ENCODE measurements around the gene CCDC50. TPM values are rescaled to one million over a fixed set of nuclear protein-coding genes. Genes with fewer than 3 reads are reported as not detected.

Gene CCDC50
- polyA plus RNA-seq, 1 donor (not counting 4 experiments of a cell fraction or from before 2014, with no cell fraction given), result 54.8 TPM

- Histone ChIP-seq H3K9ac (ENCODE audit: control insufficient read depth, extremely low read depth, insufficient read depth, low read length) (no peak overlapping the region), H3K9me1 (ENCODE audit: control insufficient read depth, extremely low read depth, insufficient read depth, low read length) (no peaks in the 10 kb centered on the region), H3K4me3 (ENCODE audit: control insufficient read depth in 2 of 3, extremely low read depth in 1 of 3, insufficient read depth in 2 of 3, low read depth in 1 of 3, low read length in 3 of 3) (no peak overlapping the region), H3K4me1 (ENCODE audit: control insufficient read depth, extremely low read depth, insufficient read depth, low read length) (no peaks in the 10 kb centered on the region), H4K20me1 (ENCODE audit: control insufficient read depth, extremely low read depth, insufficient read depth, low read length) (no peaks in the 10 kb centered on the region), H2AFZ (ENCODE audit: control insufficient read depth, low read length) (no peak overlapping the region), H3K9me3 (ENCODE audit: control insufficient read depth, low read depth, low read length) (no peaks in the 10 kb centered on the region), H3K79me2 (ENCODE audit: control insufficient read depth, insufficient read depth, low read length) (no peaks in the 10 kb centered on the region), H3K36me3 (ENCODE audit: control insufficient read depth in 2 of 2, extremely low read depth in 1 of 2, insufficient read depth in 2 of 2, low read length in 2 of 2) (no peaks in the 10 kb centered on the region), H3K4me2 (ENCODE audit: control insufficient read depth, extremely low read depth, insufficient read depth, low read depth, low read length) (no peak overlapping the region), H3K27ac (ENCODE audit: control insufficient read depth, insufficient read depth, low read length) (no peak overlapping the region), H3K27me3 (ENCODE audit: control insufficient read depth, extremely low read depth, insufficient read depth, low read length) (no peaks in the 10 kb centered on the region)
- FAIRE-seq, result no peak
- TF ChIP-seq CTCF (optimal IDR thresholded peaks at IDR 0.05 in 1 of 3, IDR thresholded peaks at IDR 0.05 in 1 of 3, conservative IDR thresholded peaks at IDR 0.05 in 1 of 3; ENCODE audit: extremely low read depth in 1 of 3, insufficient read depth in 2 of 3, low read length in 3 of 3) (no peak), EZH2 (IDR thresholded peaks at IDR 0.05; ENCODE audit: low read length) (no peak)
- dilution Hi-C loops (cut with MboI; ENCODE audit: extremely low pct_ligation_motif_present, low sequenced_read_pairs), result no loop called here
- DNase-seq (ENCODE audit: low read depth, low spot score), result no peak
Observed at GRCh38 chr3:191307341-191307740, 21.9 kb upstream of the CCDC50 start.

- H3K4me2 ChIP-seq (ENCODE audit: control insufficient read depth, extremely low read depth, insufficient read depth, low read depth, low read length), result no peak overlapping the region
- H3K27me3 ChIP-seq (ENCODE audit: control insufficient read depth, extremely low read depth, insufficient read depth, low read length), result no peaks in the 10 kb centered on the region
- TF ChIP-seq CTCF (optimal IDR thresholded peaks at IDR 0.05 in 1 of 3, IDR thresholded peaks at IDR 0.05 in 1 of 3, conservative IDR thresholded peaks at IDR 0.05 in 1 of 3; ENCODE audit: extremely low read depth in 1 of 3, insufficient read depth in 2 of 3, low read length in 3 of 3) (no peak), EZH2 (IDR thresholded peaks at IDR 0.05; ENCODE audit: low read length) (no peak)
- dilution Hi-C loops (cut with MboI; ENCODE audit: extremely low pct_ligation_motif_present, low sequenced_read_pairs), result no loop called here
- no peaks in the 10 kb centered on the region for H4K20me1 ChIP-seq (ENCODE audit: control insufficient read depth, extremely low read depth, insufficient read depth, low read length)
- H3K9me3 ChIP-seq (ENCODE audit: control insufficient read depth, low read depth, low read length), result no peaks in the 10 kb centered on the region
- no peaks in the 10 kb centered on the region for H3K79me2 ChIP-seq (ENCODE audit: control insufficient read depth, insufficient read depth, low read length)
- FAIRE-seq (no peak), DNase-seq (ENCODE audit: low read depth, low spot score) (no peak)
- H3K9me1 ChIP-seq (ENCODE audit: control insufficient read depth, extremely low read depth, insufficient read depth, low read length), result no peaks in the 10 kb centered on the region
- no peaks in the 10 kb centered on the region for H3K36me3 ChIP-seq (ENCODE audit: control insufficient read depth in 2 of 2, extremely low read depth in 1 of 2, insufficient read depth in 2 of 2, low read length in 2 of 2)
- no peak overlapping the region for H3K9ac ChIP-seq (ENCODE audit: control insufficient read depth, extremely low read depth, insufficient read depth, low read length)
- no peak overlapping the region for H3K27ac ChIP-seq (ENCODE audit: control insufficient read depth, insufficient read depth, low read length)
- H2AFZ ChIP-seq (ENCODE audit: control insufficient read depth, low read length), result no peak overlapping the region
- H3K4me1 ChIP-seq (ENCODE audit: control insufficient read depth, extremely low read depth, insufficient read depth, low read length), result no peaks in the 10 kb centered on the region
- H3K4me3 ChIP-seq (ENCODE audit: control insufficient read depth in 2 of 3, extremely low read depth in 1 of 3, insufficient read depth in 2 of 3, low read depth in 1 of 3, low read length in 3 of 3), result no peak overlapping the region
Observed at GRCh38 chr3:191313296-191313695, 15.9 kb upstream of the CCDC50 start.
